K562 (cell line): ENCODE data around the gene COL15A1. TPM values are rescaled to one million over a fixed set of nuclear protein-coding genes. Genes with fewer than 3 reads are reported as not detected.

Experiments
- ATAC-seq: fragments of 200-7000 bp; cut with Tn5 transposase; 3 replicates; pipeline ENCODE4 v1.9.1; 2020; ENCODE audit warnings: moderate library complexity
- BruUV-seq: library from RNA; stranded (reverse); fragments of 400-500 nt; replicated peaks from 2 replicates; lab custom pipeline; 2021; lab: Mats Ljungman, UMichigan
- CTCF ChIA-PET: fragments of 300-600 bp; formaldehyde crosslinking; extraction: SDS; loops from one replicate; lab custom pipeline; 2021; ENCODE audit warnings: low intra/inter-chr PET ratio; lab: Yijun Ruan, JAX
- POLR2A ChIA-PET: fragments of 300-600, 350-650 bp; sonication (Branson Sonifier 250); formaldehyde crosslinking; extraction: SDS; loops from one replicate; lab custom pipeline; 2021; ENCODE audit warnings: antibody characterized with exemption, inconsistent platforms; lab: Yijun Ruan, JAX
- DNase-seq, 4 experiments: peaks; one replicate each; pipeline versions ENCODE4 v3.0.0 to v3.0.0-alpha.2; 2011 to 2018; ENCODE audit warnings: low spot score in 3 of 4, mixed read lengths in 3 of 4; ENCODE audit errors: extremely low read depth in 1 of 4
- FAIRE-seq: peaks from 2 replicates; lab custom pipeline; 2011; peaks lifted over from hg19 to GRCh38; lab: Jason Lieb, UNC
- H2AFZ ChIP-seq: 2 replicates; pipeline ENCODE4 v1.6.0; 2011; ENCODE audit warnings: low read depth, low read length, control low read depth, inconsistent platforms
- H3K27ac ChIP-seq: fragments of 200-600 bp; 3 replicates; pipeline ENCODE4 v1.8.0; 2011; ENCODE audit warnings: low read depth, mild to moderate bottlenecking, control low read depth, inconsistent platforms, low read length, moderate library complexity, mixed read lengths; ENCODE audit errors: extremely low read depth
- H3K27me3 ChIP-seq, 2 experiments: fragments of 300-600 bp in 1 of 2; 2 replicates in 1 of 2; 3 replicates in 1 of 2; pipeline versions ENCODE4 v1.6.0 to v1.8.0; 2011; ENCODE audit warnings: inconsistent platforms in 2 of 2, low read length in 2 of 2, mild to moderate bottlenecking in 1 of 2, mixed read lengths in 1 of 2, moderate library complexity in 1 of 2; ENCODE audit not compliant: control insufficient read depth in 2 of 2, insufficient read depth in 2 of 2
- H3K36me3 ChIP-seq: fragments of 300-600 bp; 3 replicates; pipeline ENCODE4 v1.8.0; 2011; ENCODE audit warnings: mild to moderate bottlenecking, low read length, inconsistent platforms; ENCODE audit not compliant: control insufficient read depth, insufficient read depth
- H3K4me1 ChIP-seq, 2 experiments: fragments of 200-600 bp in 1 of 2; replicated peaks in 1 of 2; 2 replicates in 1 of 2; 3 replicates in 1 of 2; pipeline versions ENCODE4 v1.5.1 to v1.8.0; 2011; ENCODE audit warnings: inconsistent platforms in 2 of 2, low read length in 2 of 2, mild to moderate bottlenecking in 1 of 2, mixed read lengths in 1 of 2, moderate library complexity in 1 of 2; ENCODE audit not compliant: control insufficient read depth in 2 of 2, insufficient read depth in 2 of 2
- H3K4me2 ChIP-seq: 2 replicates; pipeline ENCODE4 v1.6.1; 2011; ENCODE audit warnings: low read length, control low read depth, inconsistent platforms, mixed read lengths; ENCODE audit not compliant: insufficient read depth
- H3K4me3 ChIP-seq: fragments of 200-600 bp; sonication (generic), shearing (Covaris generic); 2 replicates; pipeline ENCODE4 v1.5.1; 2016; ENCODE audit warnings: control low read depth, inconsistent platforms
- H3K79me2 ChIP-seq: fragments of 200-600 bp; 3 replicates; pipeline ENCODE4 v1.8.0; 2011; ENCODE audit warnings: low read length, inconsistent platforms; ENCODE audit not compliant: control insufficient read depth, insufficient read depth
- H3K9ac ChIP-seq, 2 experiments: 2 replicates each; pipeline versions ENCODE4 v1.6.0 to v1.6.1; 2011; ENCODE audit warnings: low read depth in 2 of 2, low read length in 2 of 2, control low read depth in 1 of 2, inconsistent platforms in 1 of 2, mild to moderate bottlenecking in 1 of 2, mixed read lengths in 1 of 2; ENCODE audit not compliant: insufficient read depth in 1 of 2
- H3K9me1 ChIP-seq: one replicate; pipeline ENCODE4 v1.6.0; 2011; ENCODE audit warnings: inconsistent platforms, mild to moderate bottlenecking, low read length, moderate library complexity; ENCODE audit not compliant: control insufficient read depth, insufficient read depth
- H3K9me3 ChIP-seq: replicated peaks from 2 replicates; pipeline ENCODE4 v1.5.1; 2011; ENCODE audit warnings: low read depth, low read length, inconsistent platforms; ENCODE audit not compliant: control insufficient read depth, insufficient read depth
- H4K20me1 ChIP-seq: replicated peaks from 2 replicates; pipeline ENCODE4 v1.6.1; 2011; ENCODE audit warnings: low read length, inconsistent platforms, mixed read lengths; ENCODE audit not compliant: control insufficient read depth, insufficient read depth
- ADNP ChIP-seq: fragments of 200-800 bp; sonication (Bioruptor generic); IDR thresholded peaks from 2 replicates; pipeline ENCODE4 v1.6.1; 2016; ENCODE audit warnings: missing genetic modification characterization, missing compliant biosample characterization
- CBFA2T3 ChIP-seq: fragments of 450-650 bp; IDR thresholded peaks from 2 replicates; pipeline ENCODE4 v1.6.1; 2017
- ETV1 ChIP-seq: fragments of 450-650 bp; conservative IDR thresholded peaks from 2 replicates; pipeline ENCODE4 v1.6.1; 2016; ENCODE audit warnings: missing genetic modification characterization, control low read depth, low read depth, missing compliant biosample characterization
- FOXK2 ChIP-seq, 2 experiments: fragments of 450-650 bp; IDR thresholded peaks in 1 of 2; conservative IDR thresholded peaks in 1 of 2; 2 replicates each; pipeline ENCODE4 v1.6.1; 2016; ENCODE audit warnings: low read depth in 2 of 2, mild to moderate bottlenecking in 1 of 2
- FOXP1 ChIP-seq: sonication (generic); formaldehyde crosslinking; IDR thresholded peaks from 2 replicates; pipeline ENCODE4 v1.8.0; 2022; ENCODE audit warnings: mild to moderate bottlenecking, missing genetic modification reagents
- ILK ChIP-seq: fragments of 450-650 bp; IDR thresholded peaks from 2 replicates; pipeline ENCODE4 v1.6.1; 2016; ENCODE audit warnings: missing genetic modification characterization, low read depth, mild to moderate bottlenecking, missing compliant biosample characterization, moderate library complexity, borderline replicate concordance
- NCOR1 ChIP-seq: fragments of 450-650 bp; IDR thresholded peaks from 2 replicates; pipeline ENCODE4 v1.6.1; 2016; ENCODE audit warnings: mild to moderate bottlenecking, moderate library complexity
- NR2F6 ChIP-seq: fragments of 450-650 bp; formaldehyde crosslinking; IDR thresholded peaks from 2 replicates; pipeline ENCODE4 v1.4.0; 2020; ENCODE audit warnings: mild to moderate bottlenecking
- RBM17 ChIP-seq: fragments of 200-400 bp; formaldehyde crosslinking; IDR thresholded peaks from 2 replicates; pipeline ENCODE4 v1.6.1; 2017; ENCODE audit warnings: low read depth, mild to moderate bottlenecking, low read length, borderline replicate concordance
- RFX1 ChIP-seq: fragments of 450-650 bp; IDR thresholded peaks from 2 replicates; pipeline ENCODE4 v1.6.1; 2016; ENCODE audit warnings: mild to moderate bottlenecking, moderate library complexity
- U2AF1 ChIP-seq: fragments of 200-400 bp; formaldehyde crosslinking; optimal IDR thresholded peaks from 2 replicates; pipeline ENCODE3; 2017; ENCODE audit warnings: mild to moderate bottlenecking, low read depth, low read length, moderate library complexity
- XRCC5 ChIP-seq: fragments of 200-400 bp; formaldehyde crosslinking; IDR thresholded peaks from 2 replicates; pipeline ENCODE4 v1.6.1; 2017; ENCODE audit warnings: low read depth, mild to moderate bottlenecking, low read length
- ZC3H8 ChIP-seq: fragments of 450-650 bp; IDR thresholded peaks from 2 replicates; pipeline ENCODE4 v1.6.1; 2017
- ZNF263 ChIP-seq: sonication (generic); formaldehyde crosslinking; IDR thresholded peaks from 2 replicates; pipeline ENCODE4 v1.8.0; 2022; ENCODE audit warnings: mild to moderate bottlenecking, missing genetic modification reagents, borderline replicate concordance
- WGBS: fragments of 100-300 bp; shearing (Covaris generic); methylation state at CpG from one replicate; pipeline ENCODE4 v1.1.6; 2016; ENCODE audit warnings: low coverage, mixed read lengths; ENCODE audit not compliant: insufficient coverage; ENCODE audit errors: missing lambda C conversion rate; 5-methylcytosine and 5-hydroxymethylcytosine counted together
- in situ Hi-C: fragments of 300-500 bp; cut with MboI; formaldehyde crosslinking; loops from 4 replicates; pipeline ENCODE4 v1.15.0; 2018; ENCODE audit warnings: inconsistent platforms, mixed read lengths
- intact Hi-C: fragments of 100-400 bp; cut with micrococcal nuclease; formaldehyde crosslinking; loops from 2 replicates; pipeline ENCODE4 v1.14.2; 2022
- polyA plus RNA-seq, 8 experiments: library from polyadenylated mRNA; depleted of rRNA in 4 of 8; stranded (reverse) in 5 of 8; unstranded in 3 of 8; fragments of >200 nt; fragmentation: Nextera tagmentation in 2 of 8; fragmentation: Illumina TruSeq in 1 of 8; extraction: Ambion mirVana in 2 of 8; extraction: Trizol in 1 of 8; gene quantifications; 2 replicates each; pipeline versions ENCODE4 v1.2.1 to v1.2.3, GENCODE V29; 2011 to 2014; ENCODE audit warnings: inconsistent platforms in 1 of 8, missing spikeins in 1 of 8
- total RNA-seq, 7 experiments: library from RNA; depleted of rRNA in 6 of 7; stranded (reverse); fragments of >200 nt in 6 of 7; fragmentation: Illumina TruSeq in 2 of 7; extraction: Trizol in 2 of 7; gene quantifications; 2 replicates each; pipeline versions ENCODE4 v1.2.1 to v1.2.3, GENCODE V29; 2011 to 2021; ENCODE audit warnings: low replicate concordance in 1 of 7
- TF ChIP-seq, protein P1 (sequence below): fragments of 250-450 bp; sonication (Bioruptor Pico); IDR thresholded peaks from 2 replicates; pipeline ENCODE4 v1.4.0; 2020
- TF ChIP-seq, protein P2 (sequence below): fragments of 450-650 bp; formaldehyde crosslinking; IDR thresholded peaks from 2 replicates; pipeline ENCODE4 v1.4.0; 2022; ENCODE audit warnings: missing genetic modification characterization

COL15A1 gene
- total and polyA plus RNA-seq, 9 of the 15 experiments (the other 6 are each of a cell fraction or from before 2014, with no cell fraction given): 0.46 to 5.1 (median 2.6) TPM

DNA sequence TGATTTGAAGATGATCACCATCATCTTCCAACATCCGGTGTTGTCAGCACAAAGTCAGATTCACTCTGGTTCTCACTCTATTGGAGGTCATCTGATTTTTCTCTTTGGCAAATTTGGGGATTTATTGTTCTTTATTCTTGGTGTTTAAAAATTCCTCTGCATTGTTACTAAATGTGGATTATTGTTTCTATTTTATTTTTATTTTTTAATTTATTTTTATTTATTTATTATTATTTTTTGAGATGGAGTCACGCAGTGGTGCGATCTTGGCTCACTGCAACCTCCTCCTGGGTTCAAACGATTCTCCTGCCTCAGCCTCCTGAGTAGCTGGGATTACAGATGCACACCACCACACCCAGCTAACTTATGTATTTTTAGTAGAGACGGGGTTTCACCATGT is 88.3 kb downstream of the COL15A1 start:
- no peaks in the 10 kb centered on the region for H3K79me2 ChIP-seq
- no peak for TF ChIP-seq RBM17
- TF ChIP-seq, protein P1, sequence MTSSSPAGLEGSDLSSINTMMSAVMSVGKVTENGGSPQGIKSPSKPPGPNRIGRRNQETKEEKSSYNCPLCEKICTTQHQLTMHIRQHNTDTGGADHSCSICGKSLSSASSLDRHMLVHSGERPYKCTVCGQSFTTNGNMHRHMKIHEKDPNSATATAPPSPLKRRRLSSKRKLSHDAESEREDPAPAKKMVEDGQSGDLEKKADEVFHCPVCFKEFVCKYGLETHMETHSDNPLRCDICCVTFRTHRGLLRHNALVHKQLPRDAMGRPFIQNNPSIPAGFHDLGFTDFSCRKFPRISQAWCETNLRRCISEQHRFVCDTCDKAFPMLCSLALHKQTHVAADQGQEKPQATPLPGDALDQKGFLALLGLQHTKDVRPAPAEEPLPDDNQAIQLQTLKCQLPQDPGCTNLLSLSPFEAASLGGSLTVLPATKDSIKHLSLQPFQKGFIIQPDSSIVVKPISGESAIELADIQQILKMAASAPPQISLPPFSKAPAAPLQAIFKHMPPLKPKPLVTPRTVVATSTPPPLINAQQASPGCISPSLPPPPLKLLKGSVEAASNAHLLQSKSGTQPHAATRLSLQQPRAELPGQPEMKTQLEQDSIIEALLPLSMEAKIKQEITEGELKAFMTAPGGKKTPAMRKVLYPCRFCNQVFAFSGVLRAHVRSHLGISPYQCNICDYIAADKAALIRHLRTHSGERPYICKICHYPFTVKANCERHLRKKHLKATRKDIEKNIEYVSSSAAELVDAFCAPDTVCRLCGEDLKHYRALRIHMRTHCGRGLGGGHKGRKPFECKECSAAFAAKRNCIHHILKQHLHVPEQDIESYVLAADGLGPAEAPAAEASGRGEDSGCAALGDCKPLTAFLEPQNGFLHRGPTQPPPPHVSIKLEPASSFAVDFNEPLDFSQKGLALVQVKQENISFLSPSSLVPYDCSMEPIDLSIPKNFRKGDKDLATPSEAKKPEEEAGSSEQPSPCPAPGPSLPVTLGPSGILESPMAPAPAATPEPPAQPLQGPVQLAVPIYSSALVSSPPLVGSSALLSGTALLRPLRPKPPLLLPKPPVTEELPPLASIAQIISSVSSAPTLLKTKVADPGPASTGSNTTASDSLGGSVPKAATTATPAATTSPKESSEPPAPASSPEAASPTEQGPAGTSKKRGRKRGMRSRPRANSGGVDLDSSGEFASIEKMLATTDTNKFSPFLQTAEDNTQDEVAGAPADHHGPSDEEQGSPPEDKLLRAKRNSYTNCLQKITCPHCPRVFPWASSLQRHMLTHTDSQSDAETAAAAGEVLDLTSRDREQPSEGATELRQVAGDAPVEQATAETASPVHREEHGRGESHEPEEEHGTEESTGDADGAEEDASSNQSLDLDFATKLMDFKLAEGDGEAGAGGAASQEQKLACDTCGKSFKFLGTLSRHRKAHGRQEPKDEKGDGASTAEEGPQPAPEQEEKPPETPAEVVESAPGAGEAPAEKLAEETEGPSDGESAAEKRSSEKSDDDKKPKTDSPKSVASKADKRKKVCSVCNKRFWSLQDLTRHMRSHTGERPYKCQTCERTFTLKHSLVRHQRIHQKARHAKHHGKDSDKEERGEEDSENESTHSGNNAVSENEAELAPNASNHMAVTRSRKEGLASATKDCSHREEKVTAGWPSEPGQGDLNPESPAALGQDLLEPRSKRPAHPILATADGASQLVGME (CRISPR knock-in tag): no peak
- no peak for TF ChIP-seq U2AF1
- no peak for TF ChIP-seq ADNP (tag)
- no peak for TF ChIP-seq FOXP1 (CRISPR knock-in tag)
- TF ChIP-seq CBFA2T3: no peak
- no peak for TF ChIP-seq ZC3H8
- no peak for TF ChIP-seq NCOR1
- no peak for TF ChIP-seq XRCC5
- no peak for TF ChIP-seq FOXK2 (conservative IDR thresholded peaks at IDR 0.05 in 1 of 2, IDR thresholded peaks at IDR 0.05 in 1 of 2; ENCODE audit: low read depth in 2 of 2)
- no peak for TF ChIP-seq NR2F6 (CRISPR knock-in tag)
- no peak for TF ChIP-seq ILK (tag)
- TF ChIP-seq ETV1 (tag): no peak
- TF ChIP-seq ZNF263 (CRISPR knock-in tag): no peak
- TF ChIP-seq RFX1: no peak
- TF ChIP-seq, protein P2, sequence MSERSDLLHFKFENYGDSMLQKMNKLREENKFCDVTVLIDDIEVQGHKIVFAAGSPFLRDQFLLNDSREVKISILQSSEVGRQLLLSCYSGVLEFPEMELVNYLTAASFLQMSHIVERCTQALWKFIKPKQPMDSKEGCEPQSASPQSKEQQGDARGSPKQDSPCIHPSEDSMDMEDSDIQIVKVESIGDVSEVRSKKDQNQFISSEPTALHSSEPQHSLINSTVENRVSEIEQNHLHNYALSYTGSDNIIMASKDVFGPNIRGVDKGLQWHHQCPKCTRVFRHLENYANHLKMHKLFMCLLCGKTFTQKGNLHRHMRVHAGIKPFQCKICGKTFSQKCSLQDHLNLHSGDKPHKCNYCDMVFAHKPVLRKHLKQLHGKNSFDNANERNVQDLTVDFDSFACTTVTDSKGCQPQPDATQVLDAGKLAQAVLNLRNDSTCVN (CRISPR knock-in tag): no peak

More for the DNA sequence above, 88.3 kb downstream of the COL15A1 start:
- ATAC-seq (no peak), FAIRE-seq (no peak), DNase-seq (no peak)
- in situ Hi-C loops: no loop called here
- intact Hi-C loops: no loop called here
- CTCF ChIA-PET: no interaction called here
- H3K4me3 ChIP-seq: no peak overlapping the region
- H4K20me1 ChIP-seq: no peaks in the 10 kb centered on the region
- peaks cover 7 to 24% of the 10 kb centered on the region in 2 experiments; a peak in 4 of 5 replicates for H3K4me1 ChIP-seq
- POLR2A ChIA-PET: interaction anchor here (0.7 to 2.5 kb wide), 3 partner anchors 11 to 12 kb away, joined by 3 to 9 read pairs (median 3); no protein-coding TSS in a partner anchor
- no peak overlapping the region for H3K9ac ChIP-seq
- H3K36me3 ChIP-seq: no peaks in the 10 kb centered on the region
- no peaks in the 10 kb centered on the region for H3K9me1 ChIP-seq
- no TSS peak for BruUV-seq
- 73% methylated on average over 5 of the region's 5 CpGs for WGBS
- H3K27me3 ChIP-seq: no peaks in the 10 kb centered on the region
- H2AFZ ChIP-seq: no peak overlapping the region
- no peak overlapping the region for H3K27ac ChIP-seq
- no peaks in the 10 kb centered on the region for H3K9me3 ChIP-seq
- H3K4me2 ChIP-seq: no peak overlapping the region
